PFSK-1 (cell line): ENCODE data around the gene PAX2.

Experiments used
- FOXP2 ChIP-seq: optimal IDR thresholded peaks from 2 replicates; pipeline ENCODE3; 2011; ENCODE audit warnings: borderline replicate concordance, control low read depth, inconsistent platforms; ENCODE audit not compliant: insufficient read depth; ENCODE audit errors: extremely low read length, extremely low read depth
- POLR2AphosphoS5 ChIP-seq: IDR thresholded peaks from 2 replicates; pipeline ENCODE4 v1.6.1; 2012; ENCODE audit warnings: low read depth, mild to moderate bottlenecking, control low read depth, low read length, moderate library complexity
- REST ChIP-seq, 2 experiments: IDR thresholded peaks; 2 replicates each; pipeline versions ENCODE4 v1.6.1 to v1.8.0; 2011 to 2012; ENCODE audit warnings: low read depth in 2 of 2, low read length in 2 of 2, control low read depth in 1 of 2, inconsistent platforms in 1 of 2, mild to moderate bottlenecking in 1 of 2, moderate library complexity in 1 of 2; ENCODE audit not compliant: insufficient read depth in 1 of 2
- SIN3A ChIP-seq: IDR thresholded peaks from 2 replicates; pipeline ENCODE4 v1.6.1; 2012; ENCODE audit warnings: mild to moderate bottlenecking, low read length, moderate library complexity, borderline replicate concordance; ENCODE audit not compliant: insufficient read depth
- TAF1 ChIP-seq: IDR thresholded peaks from 2 replicates; pipeline ENCODE4 v1.6.1; 2012; ENCODE audit warnings: low read length, control low read depth, borderline replicate concordance; ENCODE audit not compliant: insufficient read depth

Gene PAX2

GRCh38 chr10:100864978-100865377, 119.6 kb downstream of the PAX2 start:
- no peak for TF ChIP-seq POLR2AphosphoS5
- TF ChIP-seq FOXP2 = no peak
- TF ChIP-seq TAF1 = no peak

GRCh38 chr10:100866010-100866409, 120.6 kb downstream of the PAX2 start:
- TF ChIP-seq SIN3A = no peak
- TF ChIP-seq FOXP2 = no peak
- TF ChIP-seq REST (IDR thresholded peaks at IDR 0.05; ENCODE audit: insufficient read depth in 1 of 2, low read depth in 2 of 2, low read length in 2 of 2) = no peak
- no peak for TF ChIP-seq TAF1
- no peak for TF ChIP-seq POLR2AphosphoS5

GRCh38 chr10:100866575-100867098, 121.3 kb downstream of the PAX2 start:
- TF ChIP-seq SIN3A (no peak), TAF1 (no peak), POLR2AphosphoS5 (no peak), FOXP2 (no peak), REST (IDR thresholded peaks at IDR 0.05; ENCODE audit: insufficient read depth in 1 of 2, low read depth in 2 of 2, low read length in 2 of 2) (no peak)

GRCh38 chr10:100867261-100867963, 122.0 kb downstream of the PAX2 start:
- TF ChIP-seq REST (IDR thresholded peaks at IDR 0.05; ENCODE audit: insufficient read depth in 1 of 2, low read depth in 2 of 2, low read length in 2 of 2) (no peak), POLR2AphosphoS5 (no peak), FOXP2 (no peak), SIN3A (no peak), TAF1 (no peak)

- TF ChIP-seq FOXP2 = no peak
- TF ChIP-seq POLR2AphosphoS5 = no peak
- no peak for TF ChIP-seq SIN3A
- TF ChIP-seq TAF1 = no peak
- no peak for TF ChIP-seq REST (IDR thresholded peaks at IDR 0.05; ENCODE audit: insufficient read depth in 1 of 2, low read depth in 2 of 2, low read length in 2 of 2)
Observed at GRCh38 chr10:100868382-100868781, 123.0 kb downstream of the PAX2 start.
